Esophagus muscularis mucosa (tissue), 3 donors: Measurements from ENCODE around the gene SPPL3.

Source experiments
- CTCF ChIP-seq, 3 experiments: fragments of 200-600 bp in 2 of 3; fragments of 450-650 bp in 1 of 3; sonication (generic) in 2 of 3; IDR thresholded peaks; one replicate each; pipeline ENCODE4 v1.5.1; 2017 to 2019; ENCODE audit warnings: antibody characterized with exemption in 3 of 3, mild to moderate bottlenecking in 2 of 3, moderate library complexity in 1 of 3
- POLR2AphosphoS5 ChIP-seq, 2 donors: sonication (generic); formaldehyde crosslinking; IDR thresholded peaks; one replicate each; pipeline ENCODE4 v1.6.1; 2017; ENCODE audit warnings: antibody characterized with exemption in 2 of 2

- TF ChIP-seq CTCF (IDR thresholded peaks at IDR 0.05): no peak
- TF ChIP-seq POLR2AphosphoS5 (IDR thresholded peaks at IDR 0.05): no peak
These were observed 146.9 kb downstream of the SPPL3 start for GRCh38 chr12:120757226-120757742.
